ENCODE results near the gene MROH9. TPM values are rescaled to one million over a fixed set of nuclear protein-coding genes. Genes with fewer than 3 reads are reported as not detected.

MROH9 gene
- total and polyA plus RNA-seq, 9 of the 15 experiments (the other 6 are each of a cell fraction or from before 2014, with no cell fraction given) = not detected

- intact Hi-C loops (cut with micrococcal nuclease) (no loop called here), in situ Hi-C loops (cut with MboI) (no loop called here)
- ChIA-PET CTCF (ENCODE audit: low intra/inter-chr PET ratio) (no interaction called here), POLR2A (no interaction called here)
- Histone ChIP-seq H3K4me3 (no peak overlapping the region), H3K27ac (ENCODE audit: extremely low read depth, low read depth, low read length) (no peak overlapping the region), H3K4me1 (replicated peaks in 1 of 2; ENCODE audit: control insufficient read depth in 2 of 2, insufficient read depth in 2 of 2, low read length in 2 of 2) (no peaks in the 10 kb centered on the region), H3K79me2 (ENCODE audit: control insufficient read depth, insufficient read depth, low read length) (no peaks in the 10 kb centered on the region), H3K9me1 (ENCODE audit: control insufficient read depth, insufficient read depth, low read length) (no peaks in the 10 kb centered on the region), H3K36me3 (ENCODE audit: control insufficient read depth, insufficient read depth, low read length) (no peaks in the 10 kb centered on the region), H3K9me3 (replicated peaks; ENCODE audit: control insufficient read depth, insufficient read depth, low read depth, low read length) (no peaks in the 10 kb centered on the region), H2AFZ (ENCODE audit: low read depth, low read length) (no peak overlapping the region), H3K4me2 (ENCODE audit: insufficient read depth, low read length) (no peak overlapping the region), H4K20me1 (replicated peaks; ENCODE audit: control insufficient read depth, insufficient read depth, low read length) (no peaks in the 10 kb centered on the region), H3K27me3 (ENCODE audit: control insufficient read depth in 2 of 2, insufficient read depth in 2 of 2, low read length in 2 of 2) (no peaks in the 10 kb centered on the region), H3K9ac (ENCODE audit: insufficient read depth in 1 of 2, low read depth in 2 of 2, low read length in 2 of 2) (no peak overlapping the region)
- DNase-seq (ENCODE audit: extremely low read depth in 1 of 4, low spot score in 3 of 4) (no peak), FAIRE-seq (no peak), ATAC-seq (no peak)
- under 1% methylated on average over 7 of the region's 7 CpGs for WGBS (ENCODE audit: insufficient coverage, low coverage, missing lambda C conversion rate)
- no TSS peak for BruUV-seq (replicated peaks)
- TF ChIP-seq THAP7 (CRISPR knock-in tag; IDR thresholded peaks at IDR 0.05) (no peak), MECOM (CRISPR knock-in tag; IDR thresholded peaks at IDR 0.05) (no peak), TFE3 (CRISPR knock-in tag; IDR thresholded peaks at IDR 0.05) (no peak), RAD51 (IDR thresholded peaks at IDR 0.05; ENCODE audit: borderline replicate concordance, low read depth) (no peak), SP1 (CRISPR knock-in tag; IDR thresholded peaks at IDR 0.05) (no peak), ZNF586 (CRISPR knock-in tag; conservative IDR thresholded peaks at IDR 0.05) (no peak), PHF21A (IDR thresholded peaks at IDR 0.05; ENCODE audit: borderline replicate concordance, low read depth) (no peak), EP400 (IDR thresholded peaks at IDR 0.05) (no peak), EHMT2 (IDR thresholded peaks at IDR 0.05) (no peak), JUNB (CRISPR knock-in tag; conservative IDR thresholded peaks at IDR 0.05) (no peak), ZNF354B (CRISPR knock-in tag; IDR thresholded peaks at IDR 0.05) (no peak), ZNF398 (CRISPR knock-in tag; IDR thresholded peaks at IDR 0.05) (no peak), NUFIP1 (IDR thresholded peaks at IDR 0.05; ENCODE audit: partially characterized antibody) (no peak), ZNF431 (CRISPR knock-in tag; IDR thresholded peaks at IDR 0.05) (no peak), PREB (CRISPR knock-in tag; IDR thresholded peaks at IDR 0.05) (no peak), ZNF324 (CRISPR knock-in tag; IDR thresholded peaks at IDR 0.05) (no peak), MYC (IDR thresholded peaks at IDR 0.05; ENCODE audit: low read depth, low read length) (no peak), MYC (CRISPR knock-in tag; IDR thresholded peaks at IDR 0.05; ENCODE audit: borderline replicate concordance, low read depth) (no peak), SMAD4 (CRISPR knock-in tag; conservative IDR thresholded peaks at IDR 0.05) (no peak)
Measured at GRCh38 chr1:171081763-171082201, 146.4 kb downstream of the MROH9 start.

All from K562 (cell line).